Lower lobe of right lung (tissue), 2 donors: ENCODE data around the gene TMEM119. TPM values are rescaled to one million over a fixed set of nuclear protein-coding genes. Genes with fewer than 3 reads are reported as not detected.
A peak's percentile ranks its signal among the peaks of the same experiment; 100 is the strongest.

Experiments
- ATAC-seq, 2 donors: fragments of 200-7000 bp; cut with Tn5 transposase; one replicate each; pipeline ENCODE4 v1.9.1; 2020 to 2022; ENCODE audit warnings: mild to moderate bottlenecking in 2 of 2, moderate library complexity in 2 of 2
- DNase-seq: peaks from one replicate; pipeline ENCODE4 v3.0.0-alpha.2; 2020
- H3K27ac ChIP-seq: fragments of 200-600 bp; one replicate; pipeline ENCODE4 v1.8.0; 2022
- H3K27me3 ChIP-seq: fragments of 200-600 bp; one replicate; pipeline ENCODE4 v1.8.0; 2022; ENCODE audit warnings: low read depth
- H3K36me3 ChIP-seq: fragments of 200-600 bp; one replicate; pipeline ENCODE4 v1.8.0; 2022; ENCODE audit warnings: mild to moderate bottlenecking
- H3K4me1 ChIP-seq: fragments of 200-600 bp; one replicate; pipeline ENCODE4 v1.8.0; 2022
- H3K4me3 ChIP-seq: fragments of 200-600 bp; one replicate; pipeline ENCODE4 v1.8.0; 2022; ENCODE audit warnings: mild to moderate bottlenecking
- H3K9me3 ChIP-seq: fragments of 200-600 bp; one replicate; pipeline ENCODE4 v1.8.0; 2022
- CTCF ChIP-seq: fragments of 200-600 bp; IDR thresholded peaks from one replicate; pipeline ENCODE4 v1.8.0; 2022; ENCODE audit warnings: antibody characterized with exemption, mild to moderate bottlenecking
- intact Hi-C: fragments of 100-400 bp; cut with DNase I; formaldehyde crosslinking; loops from one replicate; pipeline ENCODE4 v1.11.0; 2022
- total RNA-seq: library from RNA; stranded (reverse); fragmentation: NEBNext Ultra II Directional; extraction: Animal tissue kit (Norgen Biotek cat#: 25700); gene quantifications from one replicate; pipeline ENCODE4 v1.2.1, GENCODE V29; 2021
- donor health status: DM: no; HTN: yes; CAD: no; lungs with severe emphysema.

TMEM119 gene
- total RNA-seq, 1 donor from 2014 or later: 13.4 TPM

- Histone ChIP-seq H3K27me3 (no peaks in the 10 kb centered on the region), H3K4me3 (peak overlapping the region; percentile 50), H3K9me3 (no peaks in the 10 kb centered on the region), H3K36me3 (no peaks in the 10 kb centered on the region), H3K4me1 (peaks cover 70% of the 10 kb centered on the region), H3K27ac (peak overlapping the region; percentile 75)
- ATAC-seq (no peak), DNase-seq (no peak)
- intact Hi-C loops: no loop called here
- TF ChIP-seq CTCF: no peak
Measured at GRCh38 chr12:108630481-108631207, 32.8 kb upstream of the TMEM119 start.

- DNase-seq (peak; percentile 79), ATAC-seq (peak; percentile 22 to 53)
- Histone ChIP-seq H3K27ac (peak overlapping the region; percentile 75), H3K27me3 (no peaks in the 10 kb centered on the region), H3K4me3 (peak overlapping the region; percentile 50), H3K36me3 (no peaks in the 10 kb centered on the region), H3K4me1 (peaks cover 63% of the 10 kb centered on the region), H3K9me3 (no peaks in the 10 kb centered on the region)
- intact Hi-C loops: no loop called here
- no peak for TF ChIP-seq CTCF
Measured at GRCh38 chr12:108629824-108630476, 32.1 kb upstream of the TMEM119 start.

GRCh38 chr12:108629151-108629550, 31.3 kb upstream of the TMEM119 start:
- ATAC-seq (no peak), DNase-seq (no peak)
- Histone ChIP-seq H3K27ac (peak overlapping the region; percentile 75), H3K4me1 (peaks cover 55% of the 10 kb centered on the region), H3K4me3 (peak overlapping the region; percentile 50), H3K27me3 (no peaks in the 10 kb centered on the region), H3K36me3 (no peaks in the 10 kb centered on the region), H3K9me3 (no peaks in the 10 kb centered on the region)
- TF ChIP-seq CTCF: no peak
- intact Hi-C loops: no loop called here

GRCh38 chr12:108627134-108627920, 29.4 kb upstream of the TMEM119 start:
- DNase-seq (peak; percentile 42), ATAC-seq (no peak)
- no peak for TF ChIP-seq CTCF
- Histone ChIP-seq H3K4me3 (no peak overlapping the region), H3K9me3 (no peaks in the 10 kb centered on the region), H3K27me3 (no peaks in the 10 kb centered on the region), H3K4me1 (peaks cover 51% of the 10 kb centered on the region), H3K27ac (peak overlapping the region; percentile 75), H3K36me3 (peaks cover 11% of the 10 kb centered on the region)
- intact Hi-C loops: no loop called here

GRCh38 chr12:108625228-108625627, 27.3 kb upstream of the TMEM119 start:
- no peak for ATAC-seq
- no peak for TF ChIP-seq CTCF

More at GRCh38 chr12:108625228-108625627, 27.3 kb upstream of the TMEM119 start:
- H3K27me3 ChIP-seq: no peaks in the 10 kb centered on the region
- H3K9me3 ChIP-seq: no peaks in the 10 kb centered on the region
- no peak for DNase-seq
- H3K27ac ChIP-seq: no peak overlapping the region
- H3K4me3 ChIP-seq: no peak overlapping the region
- intact Hi-C loops: no loop called here
- H3K4me1 ChIP-seq: peaks cover 59% of the 10 kb centered on the region
- H3K36me3 ChIP-seq: peaks cover 14% of the 10 kb centered on the region
